GM12864 (cell line): ENCODE measurements around the gene CRYL1.

Source experiments
- DNase-seq: peaks from one replicate; pipeline ENCODE4 v3.0.0-alpha.2; 2011; ENCODE audit warnings: low read depth
- H3K4me3 ChIP-seq: 2 replicates; pipeline ENCODE4 v1.5.1; 2011; ENCODE audit warnings: mild to moderate bottlenecking, low read depth, low read length, control low read depth
- CTCF ChIP-seq: IDR thresholded peaks from 2 replicates; pipeline ENCODE4 v1.5.1; 2011; ENCODE audit warnings: low read depth, mild to moderate bottlenecking, moderate library complexity, low read length, control low read depth, inconsistent platforms; ENCODE audit errors: missing control alignments

CRYL1 gene

GRCh38 chr13:20431080-20431479 lies 94.6 kb downstream of the CRYL1 start:
- DNase-seq = no peak
- H3K4me3 ChIP-seq = no peak overlapping the region
- TF ChIP-seq CTCF = no peak

GRCh38 chr13:20430296-20430695 lies 95.4 kb downstream of the CRYL1 start:
- DNase-seq = no peak
- no peak for TF ChIP-seq CTCF
- H3K4me3 ChIP-seq = no peak overlapping the region

- no peak for DNase-seq
- H3K4me3 ChIP-seq = no peak overlapping the region
- no peak for TF ChIP-seq CTCF
Observed at GRCh38 chr13:20429682-20430081, 96.0 kb downstream of the CRYL1 start.

GRCh38 chr13:20428666-20429644 lies 96.7 kb downstream of the CRYL1 start:
- no peak overlapping the region for H3K4me3 ChIP-seq
- TF ChIP-seq CTCF = no peak
- DNase-seq = no peak

- TF ChIP-seq CTCF = no peak
- H3K4me3 ChIP-seq = no peak overlapping the region
- DNase-seq = no peak
Observed at GRCh38 chr13:20426766-20427448, 98.8 kb downstream of the CRYL1 start.

GRCh38 chr13:20425819-20426219 lies 99.8 kb downstream of the CRYL1 start:
- DNase-seq = no peak
- TF ChIP-seq CTCF = no peak
- no peak overlapping the region for H3K4me3 ChIP-seq
